DMS153 treated with DMSO at 0.1 percent for 48 hours (cell line): ENCODE results near the gene RAB11FIP2.

Source experiments
- DNase-seq: peaks from one replicate; lab custom pipeline; 2025; ENCODE audit not compliant: unreplicated experiment; lab: John Stamatoyannopoulos, UW

The RAB11FIP2 gene

GRCh38 chr10:118035354-118036005 is 11.3 kb downstream of the RAB11FIP2 start:
- no peak for DNase-seq

DNA sequence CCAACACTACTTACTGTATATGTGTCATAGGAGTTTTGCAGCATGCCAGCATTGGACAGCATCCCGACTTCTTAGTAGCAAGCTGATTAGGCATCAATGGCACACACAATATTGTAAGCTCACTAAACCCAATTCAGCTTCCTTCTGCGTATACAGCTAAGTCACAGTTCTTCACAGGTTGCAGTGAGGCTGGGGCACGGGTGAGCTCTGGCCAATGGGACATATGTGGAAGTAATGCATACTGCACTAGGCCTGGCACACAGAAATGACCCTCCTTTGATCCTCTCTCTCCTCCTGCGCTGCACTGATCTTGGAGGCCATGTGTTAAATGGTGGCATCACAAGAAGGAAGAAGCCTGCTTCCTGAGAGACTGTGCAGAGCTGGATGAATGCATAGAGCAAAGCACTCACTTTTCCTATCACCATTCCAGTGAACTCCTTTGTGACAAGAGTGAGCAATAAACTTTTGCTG is 11.9 kb downstream of the RAB11FIP2 start:
- no peak for DNase-seq

DNA sequence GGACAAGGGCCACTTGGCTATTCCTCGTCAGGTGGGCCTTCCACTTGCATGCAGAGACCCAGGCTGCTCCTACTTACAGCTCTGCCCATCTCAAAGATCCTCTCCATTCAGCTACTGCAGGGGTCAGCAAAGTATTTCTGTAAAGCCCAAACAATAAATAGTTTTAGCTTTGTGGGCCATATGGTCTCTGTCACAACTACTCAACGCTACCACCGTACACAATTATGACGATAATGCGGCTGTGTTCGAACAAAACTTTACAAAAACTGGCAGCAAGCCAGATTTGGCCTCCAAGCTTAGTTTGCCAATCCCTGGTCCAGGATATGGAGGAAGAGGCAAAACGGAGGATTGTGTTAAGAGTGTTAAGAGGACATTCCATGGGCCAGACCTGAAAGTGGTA is 12.8 kb downstream of the RAB11FIP2 start:
- DNase-seq, result no peak

- no peak for DNase-seq
Observed at GRCh38 chr10:118032564-118032963, 14.2 kb downstream of the RAB11FIP2 start.

- no peak for DNase-seq
Observed at GRCh38 chr10:118031351-118032075, 15.2 kb downstream of the RAB11FIP2 start.

- DNase-seq, result no peak
Observed at GRCh38 chr10:118028619-118029018, 18.1 kb downstream of the RAB11FIP2 start.

DNA sequence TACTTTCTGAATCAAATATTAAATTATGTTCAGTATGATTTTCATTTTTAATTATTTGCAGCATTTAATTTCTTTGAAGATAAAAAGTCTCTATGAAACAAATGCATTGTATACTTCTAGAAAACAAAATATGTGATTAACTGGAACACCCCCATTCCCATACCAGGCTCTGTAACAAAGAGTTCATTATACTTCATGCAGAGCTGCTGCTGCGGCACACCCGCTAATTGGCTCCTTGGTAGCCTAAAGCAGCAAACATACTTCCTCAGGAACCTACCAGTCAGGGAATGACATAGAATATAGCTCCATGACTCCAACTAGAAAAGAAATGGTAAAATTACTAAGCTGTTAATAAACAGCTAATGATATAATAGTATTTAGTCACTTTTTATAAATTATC is 19.3 kb downstream of the RAB11FIP2 start:
- DNase-seq, result no peak

DNA sequence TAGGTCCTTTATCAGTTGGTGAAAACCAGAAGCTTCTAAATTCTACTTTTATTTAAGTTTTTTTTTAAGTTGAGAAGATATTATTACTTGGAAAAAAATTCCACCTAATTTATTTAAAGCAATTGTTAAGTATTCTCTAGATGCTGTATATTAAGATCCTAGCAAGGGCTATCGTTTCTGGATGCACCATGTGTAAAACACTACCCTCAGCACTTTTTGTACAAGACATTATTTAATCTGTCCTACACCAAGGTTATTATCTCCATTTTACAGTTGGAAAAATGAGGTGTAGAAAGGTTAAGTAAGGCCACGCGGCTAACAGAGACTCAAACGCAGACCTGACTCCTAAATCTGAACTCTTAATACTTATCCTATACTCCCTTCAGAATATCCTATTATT is 19.8 kb downstream of the RAB11FIP2 start:
- no peak for DNase-seq

DNA sequence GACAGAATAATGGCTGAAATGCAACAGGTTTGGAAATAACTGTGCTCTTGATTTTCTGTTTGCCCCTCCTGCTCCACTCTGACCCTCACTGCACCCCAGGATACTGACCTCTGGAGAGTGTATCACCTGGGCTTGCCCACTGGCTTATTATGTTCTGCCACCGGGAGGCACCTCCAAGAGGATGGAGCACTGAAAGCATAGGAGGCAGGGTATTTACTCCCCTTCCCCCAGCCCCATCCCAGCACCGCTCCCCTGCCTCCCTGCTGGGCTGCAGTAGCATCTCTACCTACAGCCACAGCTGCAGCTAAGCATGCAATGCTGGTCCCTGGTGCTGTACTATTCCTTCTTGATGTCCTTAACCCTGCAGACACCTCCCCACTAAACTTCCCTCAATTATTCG is 26.4 kb downstream of the RAB11FIP2 start:
- no peak for DNase-seq

DNA sequence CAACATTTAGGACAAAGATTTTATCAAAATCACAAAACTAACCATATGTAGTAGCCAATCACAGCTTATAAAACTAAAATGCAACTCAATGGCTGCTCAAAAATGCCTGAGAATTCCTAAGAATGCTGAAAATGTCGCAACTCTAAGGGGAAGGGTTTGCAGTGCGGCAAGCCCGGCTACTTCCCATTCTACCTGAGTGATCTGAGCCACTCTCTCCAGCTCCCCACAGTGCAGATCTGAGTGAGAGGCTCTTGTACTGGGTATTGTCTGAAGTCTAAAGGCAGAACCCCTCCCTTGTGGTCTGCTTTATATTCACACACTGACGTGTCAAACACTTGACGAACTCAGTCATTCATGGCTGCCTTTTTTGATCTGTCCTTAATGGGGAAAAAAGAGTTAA is 28.9 kb downstream of the RAB11FIP2 start:
- no peak for DNase-seq

DNA sequence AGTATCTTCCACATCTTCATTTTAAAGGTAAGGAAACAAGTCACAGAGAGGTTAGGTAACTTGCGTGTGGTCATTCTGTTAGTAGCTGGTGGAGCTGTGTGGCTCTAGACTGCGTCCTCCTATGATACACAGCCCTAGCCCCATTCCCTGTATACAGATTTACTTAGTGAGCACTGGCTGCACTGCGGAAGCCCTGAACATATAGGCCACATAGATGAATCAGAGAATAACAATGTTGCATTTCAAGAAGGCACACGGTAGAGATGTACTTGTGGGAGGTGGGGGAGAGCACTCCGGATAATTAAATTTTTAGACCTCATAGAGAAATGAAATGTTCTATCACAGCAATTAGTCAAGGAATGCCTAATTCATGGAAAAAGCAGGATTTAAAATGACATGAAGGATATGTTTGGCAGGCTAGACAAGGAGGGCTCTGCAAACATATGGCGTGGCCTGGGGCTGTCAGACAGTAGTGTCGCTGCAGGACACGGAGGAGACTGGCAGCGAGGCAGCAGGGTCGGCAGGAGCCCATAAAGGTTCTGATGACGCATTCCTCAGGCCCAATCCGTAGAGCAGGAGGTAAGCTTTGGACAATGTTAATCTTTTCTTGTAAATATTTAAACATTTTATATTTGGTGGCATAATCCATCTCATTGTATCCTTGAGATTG is 29.5 kb downstream of the RAB11FIP2 start:
- no peak for DNase-seq

GRCh38 chr10:118012952-118013525 is 33.7 kb downstream of the RAB11FIP2 start:
- no peak for DNase-seq

DNA sequence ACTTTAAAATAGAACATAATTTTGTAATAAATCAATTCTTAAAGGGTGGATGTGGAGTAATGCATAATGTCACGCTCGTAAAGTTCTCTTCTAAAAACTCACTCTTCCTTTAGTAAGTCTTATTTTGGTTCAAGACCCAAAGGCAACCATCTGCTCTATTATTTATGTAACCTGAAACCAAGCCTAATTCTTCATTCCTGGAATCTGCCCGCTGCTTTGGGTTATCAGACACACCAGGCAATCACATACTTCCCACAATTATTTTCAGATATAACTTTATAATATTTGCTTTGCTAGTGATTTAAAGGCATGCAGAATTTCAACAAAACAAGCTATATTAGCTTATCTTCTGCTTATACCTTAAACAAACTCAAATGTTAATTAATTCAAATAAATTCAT is 39.0 kb downstream of the RAB11FIP2 start:
- DNase-seq, result no peak

DNA sequence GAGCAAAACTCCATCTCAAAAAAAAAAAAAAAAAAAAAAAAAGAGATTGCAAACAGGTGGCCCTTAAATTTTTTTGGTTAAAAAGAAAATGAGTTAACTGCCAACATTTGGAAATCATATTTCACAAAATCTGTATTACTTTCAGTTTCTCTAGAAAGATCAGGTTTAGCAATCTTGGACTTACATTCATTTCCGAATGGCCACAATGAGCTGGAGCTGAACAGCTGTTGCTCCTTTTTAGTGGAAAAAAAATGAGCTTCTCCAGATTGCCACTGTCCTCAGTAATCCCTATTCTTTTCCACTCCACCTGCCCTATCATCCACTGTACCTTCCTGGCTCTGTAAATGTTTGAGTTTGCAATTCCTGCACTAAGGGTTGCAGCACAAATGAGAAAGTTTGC is 43.6 kb downstream of the RAB11FIP2 start:
- no peak for DNase-seq

GRCh38 chr10:118002581-118002980 is 44.2 kb downstream of the RAB11FIP2 start:
- no peak for DNase-seq

GRCh38 chr10:117997673-117998072 is 49.1 kb downstream of the RAB11FIP2 start:
- DNase-seq, result no peak

GRCh38 chr10:117996709-117997108 is 50.0 kb downstream of the RAB11FIP2 start:
- DNase-seq, result no peak

DNA sequence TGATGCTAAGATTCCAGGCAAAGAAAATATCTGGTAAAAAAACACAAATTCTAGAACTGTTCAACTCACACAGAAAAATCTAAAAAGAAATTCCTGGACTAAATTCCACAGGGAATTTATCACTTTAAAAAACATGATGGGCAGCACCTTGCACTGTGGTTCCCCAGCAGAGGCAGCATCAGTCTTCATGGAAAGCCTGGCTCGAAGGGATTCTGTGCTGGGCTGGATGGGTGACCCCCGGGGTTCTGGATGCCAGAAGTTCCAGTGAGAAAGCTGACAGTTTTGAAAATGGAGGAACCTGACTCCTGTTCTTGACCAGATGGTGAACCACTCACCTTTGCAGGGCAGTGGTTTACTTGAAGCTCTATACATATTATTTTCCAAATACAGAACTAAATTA is 52.0 kb downstream of the RAB11FIP2 start:
- no peak for DNase-seq

GRCh38 chr10:117993166-117993565 is 53.6 kb downstream of the RAB11FIP2 start:
- no peak for DNase-seq

DNA sequence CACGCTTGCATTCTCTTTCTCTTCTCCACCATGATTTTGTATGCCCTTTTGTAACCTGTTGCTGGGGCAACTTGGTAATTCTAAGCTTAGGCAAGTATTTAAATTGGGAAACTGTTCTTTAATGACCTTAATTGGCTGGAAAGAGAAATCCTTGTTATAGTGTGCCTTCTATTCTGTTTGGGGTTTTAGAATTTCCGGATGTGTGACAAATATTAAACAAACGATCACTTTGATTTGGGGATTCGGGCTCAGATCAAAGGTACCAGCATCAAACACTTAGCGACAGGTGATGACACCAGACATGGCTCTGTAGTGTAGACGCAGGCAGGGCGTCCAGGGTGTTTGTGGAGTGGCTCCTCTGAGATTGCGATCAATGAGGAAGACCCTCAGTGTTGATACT is 55.0 kb downstream of the RAB11FIP2 start:
- no peak for DNase-seq

GRCh38 chr10:117989962-117990361 is 56.8 kb downstream of the RAB11FIP2 start:
- DNase-seq, result no peak

- DNase-seq, result no peak
Observed at GRCh38 chr10:117988814-117989213, 57.9 kb downstream of the RAB11FIP2 start.
